DND-41 (cell line): ENCODE measurements around the gene CD207.

Source experiments
- EZH2 ChIP-seq: IDR thresholded peaks from 3 replicates; pipeline ENCODE4 v1.6.1; 2012; ENCODE audit warnings: borderline replicate concordance, low read depth, mild to moderate bottlenecking, moderate library complexity, low read length, inconsistent platforms; ENCODE audit not compliant: severe bottlenecking
- TF ChIP-seq, protein P1 (sequence below): IDR thresholded peaks from 2 replicates; pipeline ENCODE4 v1.5.1; 2012; ENCODE audit warnings: borderline replicate concordance, low read length, moderate library complexity, mild to moderate bottlenecking; ENCODE audit not compliant: poor library complexity, severe bottlenecking; ENCODE audit errors: extremely low read depth

DNA sequence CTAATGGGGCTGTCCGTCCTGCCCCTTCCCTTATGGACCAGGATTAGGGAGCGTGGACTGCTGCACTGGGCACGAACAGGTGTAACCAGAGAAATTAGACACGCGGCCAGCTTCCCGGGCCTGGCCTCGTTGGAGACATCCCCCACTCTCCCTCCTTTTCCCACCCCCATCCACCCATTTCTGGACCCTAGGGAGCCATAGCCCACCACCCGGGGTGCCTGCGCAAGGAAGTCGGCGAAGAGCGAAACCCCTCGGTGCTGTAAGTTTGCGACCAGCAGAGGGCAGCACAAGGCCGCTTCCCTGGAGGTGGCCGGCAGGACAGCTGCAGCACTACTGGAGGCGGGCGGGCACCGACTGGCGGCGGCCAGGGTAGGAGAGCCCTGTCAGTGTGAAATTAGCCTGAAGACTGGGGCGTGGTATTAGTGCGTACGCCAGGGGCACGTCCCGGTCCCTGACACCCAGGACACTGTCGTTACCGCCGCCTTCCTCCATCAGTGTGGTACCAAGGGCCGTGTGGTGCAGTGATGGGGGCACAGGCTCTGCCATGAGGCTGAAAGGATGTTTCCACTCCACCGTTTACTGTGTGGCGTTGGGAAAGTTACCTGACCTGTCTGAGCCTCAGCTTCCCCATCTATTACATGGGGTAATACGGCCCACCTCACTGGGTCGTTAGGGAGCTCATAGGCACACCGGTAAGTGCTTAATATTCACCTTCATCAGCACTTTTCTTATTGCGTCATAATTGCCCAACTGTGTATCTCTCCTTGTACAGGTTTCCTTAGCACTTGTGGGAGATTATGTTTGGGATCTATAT, 36.0 kb upstream of the CD207 start:
- TF ChIP-seq, protein P1, sequence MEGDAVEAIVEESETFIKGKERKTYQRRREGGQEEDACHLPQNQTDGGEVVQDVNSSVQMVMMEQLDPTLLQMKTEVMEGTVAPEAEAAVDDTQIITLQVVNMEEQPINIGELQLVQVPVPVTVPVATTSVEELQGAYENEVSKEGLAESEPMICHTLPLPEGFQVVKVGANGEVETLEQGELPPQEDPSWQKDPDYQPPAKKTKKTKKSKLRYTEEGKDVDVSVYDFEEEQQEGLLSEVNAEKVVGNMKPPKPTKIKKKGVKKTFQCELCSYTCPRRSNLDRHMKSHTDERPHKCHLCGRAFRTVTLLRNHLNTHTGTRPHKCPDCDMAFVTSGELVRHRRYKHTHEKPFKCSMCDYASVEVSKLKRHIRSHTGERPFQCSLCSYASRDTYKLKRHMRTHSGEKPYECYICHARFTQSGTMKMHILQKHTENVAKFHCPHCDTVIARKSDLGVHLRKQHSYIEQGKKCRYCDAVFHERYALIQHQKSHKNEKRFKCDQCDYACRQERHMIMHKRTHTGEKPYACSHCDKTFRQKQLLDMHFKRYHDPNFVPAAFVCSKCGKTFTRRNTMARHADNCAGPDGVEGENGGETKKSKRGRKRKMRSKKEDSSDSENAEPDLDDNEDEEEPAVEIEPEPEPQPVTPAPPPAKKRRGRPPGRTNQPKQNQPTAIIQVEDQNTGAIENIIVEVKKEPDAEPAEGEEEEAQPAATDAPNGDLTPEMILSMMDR = peak; percentile 84
- TF ChIP-seq EZH2 = no peak
